Measurements from ENCODE around the gene KRT72. TPM values are rescaled to one million over a fixed set of nuclear protein-coding genes. Genes with fewer than 3 reads are reported as not detected.

The KRT72 gene
- polyA plus RNA-seq, 1 donor from 2014 or later, result not detected

DNA sequence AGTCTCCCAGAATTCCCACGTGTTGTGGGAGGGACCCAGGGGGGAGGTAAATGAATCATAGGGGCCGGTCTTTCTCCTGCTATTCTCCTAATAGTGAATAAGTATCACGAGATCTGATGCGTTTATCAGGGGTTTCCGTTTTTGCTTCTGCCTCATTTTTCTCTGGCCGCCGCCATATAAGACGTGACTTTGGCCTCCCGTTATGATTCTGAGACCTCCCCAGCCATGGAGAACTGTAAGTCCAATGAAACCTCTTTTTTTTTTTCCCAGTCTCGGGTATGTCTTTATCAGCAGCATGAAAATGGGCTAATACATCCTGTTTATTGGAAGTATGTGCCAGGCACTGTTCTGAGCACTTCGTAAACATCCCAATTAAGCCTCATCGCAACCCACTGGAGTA lies 788 bp downstream of the KRT72 start:
- Histone ChIP-seq H4K20me1 (ENCODE audit: insufficient read depth) (no peaks in the 10 kb centered on the region), H3K9ac (ENCODE audit: low read length) (no peak overlapping the region), H2AFZ (ENCODE audit: low read depth, low read length) (no peak overlapping the region), H3F3A (ENCODE audit: insufficient read depth, low read length, poor library complexity, severe bottlenecking) (no peaks in the 10 kb centered on the region), H3K27ac (ENCODE audit: low read length) (no peak overlapping the region), H3K9me2 (ENCODE audit: insufficient read depth, low read length) (no peaks in the 10 kb centered on the region), H3K9me3 (ENCODE audit: low read length) (no peaks in the 10 kb centered on the region), H3K79me2 (replicated peaks; ENCODE audit: insufficient read depth, low read length) (no peaks in the 10 kb centered on the region), H3K36me3 (ENCODE audit: insufficient read depth, low read length) (no peaks in the 10 kb centered on the region), H3K4me3 (ENCODE audit: low read length) (no peak overlapping the region), H3K27me3 (ENCODE audit: insufficient read depth, low read depth, low read length) (no peaks in the 10 kb centered on the region), H3K4me2 (ENCODE audit: low read length) (no peak overlapping the region)
- TF ChIP-seq, protein P1, sequence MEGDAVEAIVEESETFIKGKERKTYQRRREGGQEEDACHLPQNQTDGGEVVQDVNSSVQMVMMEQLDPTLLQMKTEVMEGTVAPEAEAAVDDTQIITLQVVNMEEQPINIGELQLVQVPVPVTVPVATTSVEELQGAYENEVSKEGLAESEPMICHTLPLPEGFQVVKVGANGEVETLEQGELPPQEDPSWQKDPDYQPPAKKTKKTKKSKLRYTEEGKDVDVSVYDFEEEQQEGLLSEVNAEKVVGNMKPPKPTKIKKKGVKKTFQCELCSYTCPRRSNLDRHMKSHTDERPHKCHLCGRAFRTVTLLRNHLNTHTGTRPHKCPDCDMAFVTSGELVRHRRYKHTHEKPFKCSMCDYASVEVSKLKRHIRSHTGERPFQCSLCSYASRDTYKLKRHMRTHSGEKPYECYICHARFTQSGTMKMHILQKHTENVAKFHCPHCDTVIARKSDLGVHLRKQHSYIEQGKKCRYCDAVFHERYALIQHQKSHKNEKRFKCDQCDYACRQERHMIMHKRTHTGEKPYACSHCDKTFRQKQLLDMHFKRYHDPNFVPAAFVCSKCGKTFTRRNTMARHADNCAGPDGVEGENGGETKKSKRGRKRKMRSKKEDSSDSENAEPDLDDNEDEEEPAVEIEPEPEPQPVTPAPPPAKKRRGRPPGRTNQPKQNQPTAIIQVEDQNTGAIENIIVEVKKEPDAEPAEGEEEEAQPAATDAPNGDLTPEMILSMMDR (IDR thresholded peaks at IDR 0.05; ENCODE audit: poor library complexity, severe bottlenecking), result no peak
- TF ChIP-seq, protein P2, sequence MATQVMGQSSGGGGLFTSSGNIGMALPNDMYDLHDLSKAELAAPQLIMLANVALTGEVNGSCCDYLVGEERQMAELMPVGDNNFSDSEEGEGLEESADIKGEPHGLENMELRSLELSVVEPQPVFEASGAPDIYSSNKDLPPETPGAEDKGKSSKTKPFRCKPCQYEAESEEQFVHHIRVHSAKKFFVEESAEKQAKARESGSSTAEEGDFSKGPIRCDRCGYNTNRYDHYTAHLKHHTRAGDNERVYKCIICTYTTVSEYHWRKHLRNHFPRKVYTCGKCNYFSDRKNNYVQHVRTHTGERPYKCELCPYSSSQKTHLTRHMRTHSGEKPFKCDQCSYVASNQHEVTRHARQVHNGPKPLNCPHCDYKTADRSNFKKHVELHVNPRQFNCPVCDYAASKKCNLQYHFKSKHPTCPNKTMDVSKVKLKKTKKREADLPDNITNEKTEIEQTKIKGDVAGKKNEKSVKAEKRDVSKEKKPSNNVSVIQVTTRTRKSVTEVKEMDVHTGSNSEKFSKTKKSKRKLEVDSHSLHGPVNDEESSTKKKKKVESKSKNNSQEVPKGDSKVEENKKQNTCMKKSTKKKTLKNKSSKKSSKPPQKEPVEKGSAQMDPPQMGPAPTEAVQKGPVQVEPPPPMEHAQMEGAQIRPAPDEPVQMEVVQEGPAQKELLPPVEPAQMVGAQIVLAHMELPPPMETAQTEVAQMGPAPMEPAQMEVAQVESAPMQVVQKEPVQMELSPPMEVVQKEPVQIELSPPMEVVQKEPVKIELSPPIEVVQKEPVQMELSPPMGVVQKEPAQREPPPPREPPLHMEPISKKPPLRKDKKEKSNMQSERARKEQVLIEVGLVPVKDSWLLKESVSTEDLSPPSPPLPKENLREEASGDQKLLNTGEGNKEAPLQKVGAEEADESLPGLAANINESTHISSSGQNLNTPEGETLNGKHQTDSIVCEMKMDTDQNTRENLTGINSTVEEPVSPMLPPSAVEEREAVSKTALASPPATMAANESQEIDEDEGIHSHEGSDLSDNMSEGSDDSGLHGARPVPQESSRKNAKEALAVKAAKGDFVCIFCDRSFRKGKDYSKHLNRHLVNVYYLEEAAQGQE (IDR thresholded peaks at IDR 0.05; ENCODE audit: borderline replicate concordance), result no peak
- TF ChIP-seq EP300 (conservative IDR thresholded peaks at IDR 0.05; ENCODE audit: poor library complexity, severe bottlenecking), result no peak
- no peak for TF ChIP-seq TAF1 (IDR thresholded peaks at IDR 0.05; ENCODE audit: low read depth)
- TF ChIP-seq POLR2AphosphoS5 (IDR thresholded peaks at IDR 0.05), result no peak
- no peak for TF ChIP-seq SMC3 (conservative IDR thresholded peaks at IDR 0.05; ENCODE audit: poor library complexity)
- TF ChIP-seq MXI1 (conservative IDR thresholded peaks at IDR 0.05; ENCODE audit: poor library complexity, severe bottlenecking), result no peak
- no peak for TF ChIP-seq EZH2 (IDR thresholded peaks at IDR 0.05; ENCODE audit: borderline replicate concordance, insufficient read depth, low read length, poor library complexity, severe bottlenecking)

DNA sequence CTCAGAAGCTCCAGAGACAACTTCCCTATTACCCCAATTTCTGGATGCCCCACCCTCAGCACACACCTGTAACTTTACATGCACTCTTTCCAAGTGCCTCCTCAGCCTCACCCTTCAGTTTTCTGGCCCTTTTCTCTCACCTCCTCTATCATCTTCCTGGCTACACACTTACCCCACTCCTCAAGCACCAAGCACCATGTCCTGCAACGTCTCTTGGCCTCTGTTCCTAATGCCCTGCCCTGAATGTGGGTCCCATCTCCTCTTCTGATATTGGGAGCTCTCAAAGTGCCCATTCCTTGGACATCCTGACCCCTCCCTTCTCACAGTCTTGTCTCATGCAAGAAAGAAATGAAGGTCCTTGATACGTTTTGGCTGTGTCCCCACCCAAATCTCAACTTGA lies 1.2 kb downstream of the KRT72 start:
- Histone ChIP-seq H3K9me3 (ENCODE audit: low read length) (no peaks in the 10 kb centered on the region), H3K9ac (ENCODE audit: low read length) (no peak overlapping the region), H3F3A (ENCODE audit: insufficient read depth, low read length, poor library complexity, severe bottlenecking) (no peaks in the 10 kb centered on the region), H3K4me2 (ENCODE audit: low read length) (no peak overlapping the region), H3K79me2 (replicated peaks; ENCODE audit: insufficient read depth, low read length) (no peaks in the 10 kb centered on the region), H3K9me2 (ENCODE audit: insufficient read depth, low read length) (no peaks in the 10 kb centered on the region), H3K4me3 (ENCODE audit: low read length) (no peak overlapping the region), H3K27me3 (ENCODE audit: insufficient read depth, low read depth, low read length) (no peaks in the 10 kb centered on the region), H3K27ac (ENCODE audit: low read length) (no peak overlapping the region), H2AFZ (ENCODE audit: low read depth, low read length) (no peak overlapping the region), H3K36me3 (ENCODE audit: insufficient read depth, low read length) (no peaks in the 10 kb centered on the region), H4K20me1 (ENCODE audit: insufficient read depth) (no peaks in the 10 kb centered on the region)
- TF ChIP-seq MXI1 (conservative IDR thresholded peaks at IDR 0.05; ENCODE audit: poor library complexity, severe bottlenecking) (no peak), EP300 (conservative IDR thresholded peaks at IDR 0.05; ENCODE audit: poor library complexity, severe bottlenecking) (no peak), EZH2 (IDR thresholded peaks at IDR 0.05; ENCODE audit: borderline replicate concordance, insufficient read depth, low read length, poor library complexity, severe bottlenecking) (no peak), POLR2AphosphoS5 (IDR thresholded peaks at IDR 0.05) (no peak), SMC3 (conservative IDR thresholded peaks at IDR 0.05; ENCODE audit: poor library complexity) (no peak), TAF1 (IDR thresholded peaks at IDR 0.05; ENCODE audit: low read depth) (no peak), RAD21 (conservative IDR thresholded peaks at IDR 0.05) (no peak)
- TF ChIP-seq, protein P1 (IDR thresholded peaks at IDR 0.05; ENCODE audit: poor library complexity, severe bottlenecking), result no peak
- TF ChIP-seq, protein P2 (IDR thresholded peaks at IDR 0.05; ENCODE audit: borderline replicate concordance), result no peak
